K562 (cell line): ENCODE measurements around the gene PIANP. TPM values are rescaled to one million over a fixed set of nuclear protein-coding genes. Genes with fewer than 3 reads are reported as not detected.

Experiments
- CBFA2T3 ChIP-seq: fragments of 450-650 bp; IDR thresholded peaks from 2 replicates; pipeline ENCODE4 v1.6.1; 2017
- HDAC3 ChIP-seq: fragments of 450-650 bp; IDR thresholded peaks from 2 replicates; pipeline ENCODE4 v1.6.1; 2018; ENCODE audit warnings: borderline replicate concordance, mild to moderate bottlenecking, moderate library complexity; ENCODE audit not compliant: partially characterized antibody
- L3MBTL2 ChIP-seq: fragments of 450-650 bp; IDR thresholded peaks from 2 replicates; pipeline ENCODE4 v1.6.1; 2016; ENCODE audit warnings: mild to moderate bottlenecking, moderate library complexity
- MNT ChIP-seq, 2 experiments: fragments of 450-650 bp; conservative IDR thresholded peaks; 2 replicates each; pipeline ENCODE4 v1.6.1; 2017; ENCODE audit warnings: mild to moderate bottlenecking in 2 of 2, moderate library complexity in 2 of 2
- PHB2 ChIP-seq: fragments of 450-650 bp; IDR thresholded peaks from 2 replicates; pipeline ENCODE4 v1.6.1; 2017; ENCODE audit warnings: low read depth
- SAP30 ChIP-seq: fragments of 200-600 bp; sonication (generic); IDR thresholded peaks from 2 replicates; pipeline ENCODE4 v1.6.1; 2012; ENCODE audit warnings: borderline replicate concordance, low read depth, mild to moderate bottlenecking, moderate library complexity, low read length, control low read depth, inconsistent platforms; ENCODE audit not compliant: insufficient read depth, poor library complexity, severe bottlenecking
- ZNF318 ChIP-seq, 2 experiments: fragments of 450-650 bp; IDR thresholded peaks; 2 replicates each; pipeline ENCODE4 v1.6.1; 2016; ENCODE audit warnings: mild to moderate bottlenecking in 2 of 2, borderline replicate concordance in 1 of 2, low read depth in 1 of 2, moderate library complexity in 1 of 2
- polyA plus RNA-seq, 8 experiments: library from polyadenylated mRNA; depleted of rRNA in 4 of 8; stranded (reverse) in 5 of 8; unstranded in 3 of 8; fragments of >200 nt; fragmentation: Nextera tagmentation in 2 of 8; fragmentation: Illumina TruSeq in 1 of 8; extraction: Ambion mirVana in 2 of 8; extraction: Trizol in 1 of 8; gene quantifications; 2 replicates each; pipeline versions ENCODE4 v1.2.1 to v1.2.3, GENCODE V29; 2011 to 2014; ENCODE audit warnings: inconsistent platforms in 1 of 8, missing spikeins in 1 of 8
- total RNA-seq, 7 experiments: library from RNA; depleted of rRNA in 6 of 7; stranded (reverse); fragments of >200 nt in 6 of 7; fragmentation: Illumina TruSeq in 2 of 7; extraction: Trizol in 2 of 7; gene quantifications; 2 replicates each; pipeline versions ENCODE4 v1.2.1 to v1.2.3, GENCODE V29; 2011 to 2021; ENCODE audit warnings: low replicate concordance in 1 of 7

Gene PIANP
- total and polyA plus RNA-seq, 9 of the 15 experiments (the other 6 are each of a cell fraction or from before 2014, with no cell fraction given): 0.07 TPM; not detected in 8

GRCh38 chr12:6662602-6662905, 38.1 kb downstream of the PIANP start (continued):
- TF ChIP-seq PHB2 (0 out of 2 replicates have a peak, but pooled peaks have one; percentile 19), SAP30 (peak; percentile 81), CBFA2T3 (peak; percentile 57), HDAC3 (no peak), MNT (conservative IDR thresholded peaks at IDR 0.05) (no peak), L3MBTL2 (no peak), ZNF318 (IDR thresholded peaks at IDR 0.05; ENCODE audit: borderline replicate concordance in 1 of 2, low read depth in 1 of 2) (no peak)
- TF ChIP-seq, all 486 proteins: peak for 12
